ENCODE results near the gene FBXL19. TPM values are rescaled to one million over a fixed set of nuclear protein-coding genes. Genes with fewer than 3 reads are reported as not detected.

FBXL19 gene
- total RNA-seq, 1 experiment from 2014 or later, result 70.8 TPM

GRCh38 chr16:30957456-30958174, 34.2 kb downstream of the FBXL19 start, which contains the start of gene SETD1A:
Gene SETD1A, plus strand, starts transcription at chr16:30957754. Its CDS starts 978 bp downstream, at chr16:30958732.
- intact Hi-C loops (cut with micrococcal nuclease; ENCODE audit: unreplicated experiment), result loop anchor here (1.0 to 10.0 kb wide), 3 partner anchors 34 to 907 kb away; partner anchors contain the start of genes ARMC5 and FBXL19
- TF ChIP-seq, protein P1, sequence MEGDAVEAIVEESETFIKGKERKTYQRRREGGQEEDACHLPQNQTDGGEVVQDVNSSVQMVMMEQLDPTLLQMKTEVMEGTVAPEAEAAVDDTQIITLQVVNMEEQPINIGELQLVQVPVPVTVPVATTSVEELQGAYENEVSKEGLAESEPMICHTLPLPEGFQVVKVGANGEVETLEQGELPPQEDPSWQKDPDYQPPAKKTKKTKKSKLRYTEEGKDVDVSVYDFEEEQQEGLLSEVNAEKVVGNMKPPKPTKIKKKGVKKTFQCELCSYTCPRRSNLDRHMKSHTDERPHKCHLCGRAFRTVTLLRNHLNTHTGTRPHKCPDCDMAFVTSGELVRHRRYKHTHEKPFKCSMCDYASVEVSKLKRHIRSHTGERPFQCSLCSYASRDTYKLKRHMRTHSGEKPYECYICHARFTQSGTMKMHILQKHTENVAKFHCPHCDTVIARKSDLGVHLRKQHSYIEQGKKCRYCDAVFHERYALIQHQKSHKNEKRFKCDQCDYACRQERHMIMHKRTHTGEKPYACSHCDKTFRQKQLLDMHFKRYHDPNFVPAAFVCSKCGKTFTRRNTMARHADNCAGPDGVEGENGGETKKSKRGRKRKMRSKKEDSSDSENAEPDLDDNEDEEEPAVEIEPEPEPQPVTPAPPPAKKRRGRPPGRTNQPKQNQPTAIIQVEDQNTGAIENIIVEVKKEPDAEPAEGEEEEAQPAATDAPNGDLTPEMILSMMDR (conservative IDR thresholded peaks at IDR 0.05), result no peak
- no peak for TF ChIP-seq EZH2 (IDR thresholded peaks at IDR 0.05; ENCODE audit: low read depth)
- H3K4me2 ChIP-seq, result peak within 1 kb of the TSS; percentile 94
- peaks cover 9% of the 10 kb centered on the region for H3K4me1 ChIP-seq (replicated peaks; ENCODE audit: insufficient read depth)
- peaks cover 16% of the 10 kb centered on the region; the same call in 1 of the 2 replicates for H4K20me1 ChIP-seq (ENCODE audit: insufficient read depth)
- no peaks in the 10 kb centered on the region for H3K27me3 ChIP-seq (ENCODE audit: insufficient read depth, low read depth)
- peak; percentile 86 to 96 for DNase-seq
- H3K27ac ChIP-seq, result peak within 1 kb of the TSS; percentile 82
- BruUV-seq (replicated peaks), result no TSS peak
- peak within 1 kb of the TSS; percentile 100 for H2AFZ ChIP-seq
- CTCF ChIA-PET, result interaction anchor here (0.6 to 0.7 kb wide), 3 partner anchors 9 to 299 kb away, joined by 3 to 6 read pairs (median 6); partner anchors contain the start of gene FBRS
- peaks cover 22% of the 10 kb centered on the region for H3K79me2 ChIP-seq (ENCODE audit: low read depth)
- H3K9me3 ChIP-seq (ENCODE audit: insufficient read depth, low read depth), result no peaks in the 10 kb centered on the region
- H3F3A ChIP-seq (ENCODE audit: insufficient read depth, low read depth), result peaks cover 41% of the 10 kb centered on the region
- POLR2A ChIA-PET (ENCODE audit: unreplicated experiment), result no interaction called here
- H3K36me3 ChIP-seq (ENCODE audit: low read depth), result peaks cover 32% of the 10 kb centered on the region
- H3K4me3 ChIP-seq, result peak within 1 kb of the TSS; percentile 97
- no peaks in the 10 kb centered on the region for H3K9me2 ChIP-seq (ENCODE audit: insufficient read depth)

DNA sequence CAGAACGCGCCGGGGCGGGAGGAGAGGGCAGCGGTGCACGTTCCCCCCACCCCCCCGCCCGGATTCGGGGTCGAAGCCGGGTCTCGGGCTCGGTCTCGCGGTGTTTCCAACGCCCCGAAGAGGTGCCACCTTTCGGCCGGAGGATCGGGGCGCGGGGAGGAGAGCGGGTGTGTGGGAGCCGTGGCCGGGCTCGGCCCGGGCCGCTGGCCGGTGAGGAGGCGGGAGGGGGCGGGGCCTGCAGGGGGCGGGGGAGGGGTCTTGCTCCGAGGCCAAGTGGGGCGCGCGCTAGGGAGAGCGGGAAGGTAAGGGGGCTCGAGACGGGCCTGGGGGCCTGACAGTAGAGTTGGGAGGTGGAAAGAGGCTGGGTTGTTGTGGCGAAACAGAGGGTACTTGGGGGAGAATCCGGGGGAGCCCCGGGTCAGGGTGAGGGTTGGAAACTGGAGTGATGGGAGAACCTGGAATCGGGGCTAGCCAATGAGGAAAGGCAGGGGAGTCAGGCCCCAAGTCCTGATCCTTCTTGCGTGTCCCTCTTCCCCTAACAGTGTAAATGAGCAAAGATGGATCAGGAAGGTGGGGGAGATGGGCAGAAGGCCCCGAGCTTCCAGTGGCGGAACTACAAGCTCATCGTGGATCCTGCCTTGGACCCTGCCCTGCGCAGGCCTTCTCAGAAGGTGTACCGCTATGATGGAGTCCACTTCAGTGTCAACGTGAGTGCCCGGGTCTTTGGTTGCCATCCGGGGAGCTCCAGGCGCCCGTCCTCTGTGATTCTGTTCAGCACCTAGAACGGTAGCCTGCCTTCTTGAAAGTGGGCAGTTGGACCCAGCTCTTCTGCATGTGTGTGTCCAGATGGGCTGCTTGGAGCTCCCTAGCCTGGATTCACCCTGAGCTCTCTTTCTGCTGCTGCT, 35.1 kb downstream of the FBXL19 start:
- Histone ChIP-seq H3K4me1 (replicated peaks; ENCODE audit: insufficient read depth) (peaks cover 9% of the 10 kb centered on the region), H4K20me1 (ENCODE audit: insufficient read depth) (peaks cover 16% of the 10 kb centered on the region), H3K79me2 (ENCODE audit: low read depth) (peaks cover 22% of the 10 kb centered on the region), H3K27ac (no peak overlapping the region), H2AFZ (no peak overlapping the region), H3K4me3 (peak overlapping the region; percentile 97), H3K9me2 (ENCODE audit: insufficient read depth) (no peaks in the 10 kb centered on the region), H3K4me2 (peak overlapping the region; percentile 94), H3F3A (ENCODE audit: insufficient read depth, low read depth) (peaks cover 38% of the 10 kb centered on the region), H3K9me3 (ENCODE audit: insufficient read depth, low read depth) (no peaks in the 10 kb centered on the region), H3K36me3 (ENCODE audit: low read depth) (peaks cover 40% of the 10 kb centered on the region), H3K27me3 (ENCODE audit: insufficient read depth, low read depth) (no peaks in the 10 kb centered on the region)
- CTCF ChIA-PET, result interaction anchor here (0.6 to 0.9 kb wide), 4 partner anchors 9 to 300 kb away, joined by 3 to 6 read pairs (median 4); partner anchors contain the start of gene FBRS
- intact Hi-C loops (cut with micrococcal nuclease; ENCODE audit: unreplicated experiment), result loop anchor here (10.0 kb wide), 2 partner anchors 496 to 906 kb away; partner anchors contain the start of gene ARMC5
- POLR2A ChIA-PET (ENCODE audit: unreplicated experiment), result interaction anchor here (0.6 kb wide), 1 partner anchor 493 kb away, joined by 3 read pairs; no protein-coding TSS in a partner anchor
- DNase-seq, result peak; percentile 58 to 83
- BruUV-seq (replicated peaks), result no TSS peak
- TF ChIP-seq, protein P1 (conservative IDR thresholded peaks at IDR 0.05), result no peak
- no peak for TF ChIP-seq EZH2 (IDR thresholded peaks at IDR 0.05; ENCODE audit: low read depth)

GRCh38 chr16:30961384-30961783, 38.0 kb downstream of the FBXL19 start:
- TF ChIP-seq, protein P1 (conservative IDR thresholded peaks at IDR 0.05), result no peak
- no peak for TF ChIP-seq EZH2 (IDR thresholded peaks at IDR 0.05; ENCODE audit: low read depth)
- peak in 1 of 2 experiments; percentile 21 for DNase-seq
- CTCF ChIA-PET, result no interaction called here
- peaks cover 19% of the 10 kb centered on the region for H3F3A ChIP-seq (ENCODE audit: insufficient read depth, low read depth)
- POLR2A ChIA-PET (ENCODE audit: unreplicated experiment), result no interaction called here
- intact Hi-C loops (cut with micrococcal nuclease; ENCODE audit: unreplicated experiment), result no loop called here
- H4K20me1 ChIP-seq (ENCODE audit: insufficient read depth), result peaks cover 16% of the 10 kb centered on the region
- H3K9me2 ChIP-seq (ENCODE audit: insufficient read depth), result no peaks in the 10 kb centered on the region
- H3K27ac ChIP-seq, result no peak overlapping the region
- peaks cover 22% of the 10 kb centered on the region for H3K79me2 ChIP-seq (ENCODE audit: low read depth)
- H3K9me3 ChIP-seq (ENCODE audit: insufficient read depth, low read depth), result no peaks in the 10 kb centered on the region
- no peak overlapping the region for H3K4me3 ChIP-seq
- BruUV-seq (replicated peaks), result no TSS peak
- H3K36me3 ChIP-seq (ENCODE audit: low read depth), result peaks cover 48% of the 10 kb centered on the region
- no peak overlapping the region for H2AFZ ChIP-seq
- H3K27me3 ChIP-seq (ENCODE audit: insufficient read depth, low read depth), result no peaks in the 10 kb centered on the region
- peaks cover 9% of the 10 kb centered on the region for H3K4me1 ChIP-seq (replicated peaks; ENCODE audit: insufficient read depth)
- no peak overlapping the region for H3K4me2 ChIP-seq
